T-helper 2 cell treated with Interferon-gamma antibody and Interleukin-4, amounts not matched to agents 5 μg/mL and 100 μg/mL, for 36 hours (primary cell): ENCODE measurements around the gene MTG2.
A peak's percentile ranks its signal among the peaks of the same experiment; 100 is the strongest.

Experiments
- DNase-seq: peaks from one replicate; pipeline ENCODE4 v3.0.0; 2021; ENCODE audit warnings: low spot score
- H3K27ac Mint-ChIP-seq: one replicate; pipeline ENCODE4 v1.8.0; 2021; ENCODE audit warnings: mild to moderate bottlenecking, mixed read lengths
- H3K27me3 Mint-ChIP-seq: one replicate; pipeline ENCODE4 v1.8.0; 2021; ENCODE audit warnings: low read depth, mixed read lengths
- H3K36me3 Mint-ChIP-seq: one replicate; pipeline ENCODE4 v1.8.0; 2021; ENCODE audit warnings: low read depth, mixed read lengths
- H3K4me1 Mint-ChIP-seq: one replicate; pipeline ENCODE4 v1.8.0; 2021; ENCODE audit warnings: low read depth, mixed read lengths
- H3K4me3 Mint-ChIP-seq: one replicate; pipeline ENCODE4 v1.8.0; 2022; ENCODE audit warnings: mild to moderate bottlenecking, moderate library complexity, mixed read lengths
- H3K9me3 Mint-ChIP-seq: one replicate; pipeline ENCODE4 v1.8.0; 2021; ENCODE audit warnings: mixed read lengths

MTG2 gene

GRCh38 chr20:62151225-62151624 is 31.6 kb upstream of the MTG2 start:
- DNase-seq, result no peak
- Mint-ChIP-seq H3K27ac (no peak overlapping the region), H3K4me3 (no peak overlapping the region), H3K4me1 (peaks cover 1% of the 10 kb centered on the region), H3K27me3 (no peaks in the 10 kb centered on the region), H3K9me3 (peaks cover 20% of the 10 kb centered on the region), H3K36me3 (peaks cover 42% of the 10 kb centered on the region)

GRCh38 chr20:62151835-62152364 is 30.9 kb upstream of the MTG2 start:
- Mint-ChIP-seq H3K27ac (no peak overlapping the region), H3K9me3 (peaks cover 20% of the 10 kb centered on the region), H3K4me3 (no peak overlapping the region), H3K36me3 (peaks cover 42% of the 10 kb centered on the region), H3K4me1 (no peaks in the 10 kb centered on the region), H3K27me3 (no peaks in the 10 kb centered on the region)
- no peak for DNase-seq

- DNase-seq, result no peak
- Mint-ChIP-seq H3K27me3 (no peaks in the 10 kb centered on the region), H3K27ac (no peak overlapping the region), H3K4me1 (peaks cover 7% of the 10 kb centered on the region), H3K4me3 (no peak overlapping the region), H3K36me3 (peaks cover 45% of the 10 kb centered on the region), H3K9me3 (peaks cover 20% of the 10 kb centered on the region)
Measured at GRCh38 chr20:62155428-62156253, 27.2 kb upstream of the MTG2 start.

DNA sequence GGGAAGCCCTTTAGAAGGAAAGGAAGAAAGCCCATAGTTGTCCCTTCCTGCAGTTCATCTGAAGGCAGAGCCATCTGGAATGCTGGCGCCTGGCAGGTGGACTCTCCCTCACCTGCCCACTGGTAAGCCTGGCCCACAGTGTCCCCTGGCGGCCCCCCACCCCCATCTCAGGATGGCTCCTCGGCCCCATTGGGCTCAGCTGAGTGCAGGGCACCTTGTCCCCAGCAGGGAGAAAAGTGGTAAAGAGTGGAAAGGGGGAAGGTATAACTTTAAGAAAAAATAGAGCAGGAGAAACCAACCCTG is 26.6 kb upstream of the MTG2 start:
- peaks cover 7% of the 10 kb centered on the region for H3K4me1 Mint-ChIP-seq
- H3K27me3 Mint-ChIP-seq, result no peaks in the 10 kb centered on the region
- peaks cover 46% of the 10 kb centered on the region for H3K36me3 Mint-ChIP-seq
- H3K9me3 Mint-ChIP-seq, result peaks cover 20% of the 10 kb centered on the region
- H3K27ac Mint-ChIP-seq, result no peak overlapping the region
- no peak for DNase-seq
- H3K4me3 Mint-ChIP-seq, result no peak overlapping the region

GRCh38 chr20:62156592-62157386 is 26.0 kb upstream of the MTG2 start:
- no peaks in the 10 kb centered on the region for H3K27me3 Mint-ChIP-seq
- H3K9me3 Mint-ChIP-seq, result peaks cover 20% of the 10 kb centered on the region
- peak; percentile 57 for DNase-seq
- peaks cover 42% of the 10 kb centered on the region for H3K36me3 Mint-ChIP-seq
- peaks cover 7% of the 10 kb centered on the region for H3K4me1 Mint-ChIP-seq
- H3K27ac Mint-ChIP-seq, result no peak overlapping the region
- H3K4me3 Mint-ChIP-seq, result no peak overlapping the region

- peaks cover 35% of the 10 kb centered on the region for H3K36me3 Mint-ChIP-seq
- H3K9me3 Mint-ChIP-seq, result peaks cover 16% of the 10 kb centered on the region
Measured at GRCh38 chr20:62157387-62158087, 25.3 kb upstream of the MTG2 start.

GRCh38 chr20:62158088-62158400 is 24.8 kb upstream of the MTG2 start:
- DNase-seq, result no peak
- Mint-ChIP-seq H3K4me1 (peaks cover 7% of the 10 kb centered on the region), H3K4me3 (no peak overlapping the region), H3K9me3 (peaks cover 11% of the 10 kb centered on the region), H3K36me3 (peaks cover 31% of the 10 kb centered on the region), H3K27ac (no peak overlapping the region), H3K27me3 (no peaks in the 10 kb centered on the region)

More at GRCh38 chr20:62157387-62158087, 25.3 kb upstream of the MTG2 start:
- Mint-ChIP-seq H3K27ac (no peak overlapping the region), H3K4me3 (no peak overlapping the region), H3K4me1 (peaks cover 7% of the 10 kb centered on the region), H3K27me3 (no peaks in the 10 kb centered on the region)
- no peak for DNase-seq

GRCh38 chr20:62158541-62158940 is 24.3 kb upstream of the MTG2 start:
- peaks cover 7% of the 10 kb centered on the region for H3K4me1 Mint-ChIP-seq

DNA sequence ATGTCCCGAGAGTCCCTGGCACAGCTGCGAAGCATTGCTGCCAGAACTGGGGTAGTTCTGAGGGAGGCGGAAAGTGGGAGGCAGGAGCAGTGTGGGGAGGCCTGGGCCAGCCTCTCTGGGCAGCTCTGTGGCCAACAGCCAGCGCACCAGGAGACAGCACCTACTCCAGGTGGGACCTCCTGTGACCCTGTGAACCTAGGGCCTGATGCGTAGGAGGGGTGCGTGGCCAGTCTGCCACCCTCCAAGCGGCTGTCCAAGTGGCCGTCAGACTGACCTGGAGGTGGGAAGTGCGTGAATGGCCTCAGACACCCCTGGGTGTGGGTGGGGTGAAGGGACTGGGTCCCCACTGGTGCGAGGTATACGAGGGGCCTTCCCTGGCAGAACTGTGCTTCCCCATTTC is 23.8 kb upstream of the MTG2 start:
- Mint-ChIP-seq H3K27me3 (no peaks in the 10 kb centered on the region), H3K4me1 (peaks cover 7% of the 10 kb centered on the region), H3K27ac (no peak overlapping the region), H3K36me3 (peaks cover 24% of the 10 kb centered on the region), H3K4me3 (no peak overlapping the region), H3K9me3 (peaks cover 3% of the 10 kb centered on the region)
- DNase-seq, result no peak

More at GRCh38 chr20:62158541-62158940, 24.3 kb upstream of the MTG2 start:
- Mint-ChIP-seq H3K27me3 (no peaks in the 10 kb centered on the region), H3K36me3 (peaks cover 27% of the 10 kb centered on the region), H3K4me3 (no peak overlapping the region), H3K9me3 (peaks cover 8% of the 10 kb centered on the region), H3K27ac (no peak overlapping the region)
- no peak for DNase-seq

GRCh38 chr20:62159839-62160238 is 23.0 kb upstream of the MTG2 start:
- peak overlapping the region; percentile 2 for H3K4me3 Mint-ChIP-seq
- H3K4me1 Mint-ChIP-seq, result peaks cover 7% of the 10 kb centered on the region
- peak; percentile 84 for DNase-seq
- no peaks in the 10 kb centered on the region for H3K27me3 Mint-ChIP-seq
- peaks cover 20% of the 10 kb centered on the region for H3K36me3 Mint-ChIP-seq
- H3K27ac Mint-ChIP-seq, result no peak overlapping the region
- H3K9me3 Mint-ChIP-seq, result peaks cover under 1% of the 10 kb centered on the region

GRCh38 chr20:62160253-62160652 is 22.6 kb upstream of the MTG2 start:
- H3K36me3 Mint-ChIP-seq, result peaks cover 18% of the 10 kb centered on the region
- DNase-seq, result no peak
- H3K27me3 Mint-ChIP-seq, result no peaks in the 10 kb centered on the region
- H3K4me1 Mint-ChIP-seq, result peaks cover 7% of the 10 kb centered on the region
- H3K27ac Mint-ChIP-seq, result no peak overlapping the region
- H3K4me3 Mint-ChIP-seq, result no peak overlapping the region
- no peaks in the 10 kb centered on the region for H3K9me3 Mint-ChIP-seq

DNA sequence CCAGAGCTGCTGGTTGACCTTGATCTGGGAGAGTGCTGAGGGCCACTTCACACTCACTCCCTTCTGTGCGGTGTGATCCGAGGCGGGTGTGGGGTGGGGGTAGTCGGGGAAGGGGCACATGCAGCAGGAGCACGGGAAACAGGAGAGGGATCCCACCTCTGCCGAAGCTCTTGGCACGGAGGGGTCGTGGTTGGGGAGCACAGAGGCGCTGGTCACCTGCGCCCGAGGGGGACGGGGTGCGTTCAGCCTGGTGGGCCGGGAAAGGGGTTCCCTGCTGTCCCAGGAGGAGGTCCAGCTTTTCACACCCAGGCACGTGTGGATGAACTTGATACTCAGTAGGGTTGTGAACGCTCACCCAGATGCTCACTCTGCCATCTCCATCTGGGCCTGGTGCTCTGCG is 22.0 kb upstream of the MTG2 start:
- Mint-ChIP-seq H3K27me3 (no peaks in the 10 kb centered on the region), H3K27ac (no peak overlapping the region), H3K4me3 (no peak overlapping the region), H3K36me3 (peaks cover 17% of the 10 kb centered on the region), H3K9me3 (no peaks in the 10 kb centered on the region), H3K4me1 (peaks cover 7% of the 10 kb centered on the region)
- no peak for DNase-seq

DNA sequence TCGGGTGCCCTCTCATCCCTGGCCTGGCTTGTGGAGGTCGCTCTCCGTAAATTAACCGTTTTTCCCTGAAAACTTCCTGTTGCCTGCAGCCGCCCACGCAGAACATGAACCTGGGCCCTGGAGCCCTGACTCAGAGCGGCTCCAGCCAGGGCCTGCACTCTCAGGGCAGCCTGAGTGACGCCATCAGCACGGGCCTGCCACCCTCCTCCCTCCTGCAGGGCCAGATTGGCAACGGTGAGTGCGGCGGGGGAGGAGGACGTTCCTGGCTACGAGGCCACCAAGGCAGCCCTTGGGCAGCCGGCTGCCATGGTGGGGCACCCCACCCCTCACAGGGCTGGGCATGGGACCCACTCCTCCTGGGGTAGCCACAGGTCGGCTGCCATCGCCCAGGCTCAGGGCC is 21.5 kb upstream of the MTG2 start:
- Mint-ChIP-seq H3K4me3 (no peak overlapping the region), H3K36me3 (peaks cover 17% of the 10 kb centered on the region), H3K27me3 (no peaks in the 10 kb centered on the region), H3K27ac (no peak overlapping the region), H3K9me3 (no peaks in the 10 kb centered on the region), H3K4me1 (peaks cover 7% of the 10 kb centered on the region)
- no peak for DNase-seq
